Osteoblast (primary cell): ENCODE results near the gene CLEC4G. TPM values are rescaled to one million over a fixed set of nuclear protein-coding genes. Genes with fewer than 3 reads are reported as not detected.

Experiments
- DNase-seq: peaks from one replicate; pipeline ENCODE4 v3.0.0; 2011; ENCODE audit warnings: low spot score, mixed read lengths; ENCODE audit not compliant: insufficient read length; ENCODE audit errors: missing footprints
- H2AFZ ChIP-seq: 2 replicates; pipeline ENCODE4 v1.6.0; 2011; ENCODE audit warnings: mild to moderate bottlenecking, low read length
- H3K27ac ChIP-seq: 2 replicates; pipeline ENCODE4 v1.5.1; 2011; ENCODE audit warnings: mild to moderate bottlenecking, low read depth, low read length, moderate library complexity
- H3K27me3 ChIP-seq: 2 replicates; pipeline ENCODE4 v1.6.0; 2012; ENCODE audit warnings: mild to moderate bottlenecking, control low read depth, inconsistent platforms, low read length, moderate library complexity; ENCODE audit not compliant: insufficient read depth
- H3K36me3 ChIP-seq: 2 replicates; pipeline ENCODE4 v1.5.1; 2011; ENCODE audit warnings: mild to moderate bottlenecking, low read length, control low read depth, moderate library complexity; ENCODE audit not compliant: insufficient read depth
- H3K4me1 ChIP-seq: 2 replicates; pipeline ENCODE4 v1.5.1; 2011; ENCODE audit warnings: mild to moderate bottlenecking, low read length, control low read depth, moderate library complexity; ENCODE audit not compliant: insufficient read depth
- H3K4me2 ChIP-seq: 2 replicates; pipeline ENCODE4 v1.6.0; 2011; ENCODE audit warnings: mild to moderate bottlenecking, low read length; ENCODE audit not compliant: insufficient read depth
- H3K4me3 ChIP-seq: fragments of 200-600 bp; sonication (generic); 3 replicates; pipeline ENCODE4 v1.5.1; 2012; ENCODE audit warnings: mild to moderate bottlenecking, low read length, inconsistent platforms; ENCODE audit not compliant: insufficient read depth
- H3K79me2 ChIP-seq: 2 replicates; pipeline ENCODE4 v1.6.0; 2012; ENCODE audit warnings: mild to moderate bottlenecking, low read length, control low read depth, inconsistent platforms; ENCODE audit not compliant: insufficient read depth
- H3K9me3 ChIP-seq: 2 replicates; pipeline ENCODE4 v1.5.1; 2011; ENCODE audit warnings: low read depth, low read length, control low read depth
- H4K20me1 ChIP-seq: 2 replicates; pipeline ENCODE4 v1.6.0; 2012; ENCODE audit warnings: mild to moderate bottlenecking, low read length, control low read depth; ENCODE audit not compliant: insufficient read depth
- CTCF ChIP-seq: IDR thresholded peaks from 2 replicates; pipeline ENCODE4 v1.5.1; 2011; ENCODE audit warnings: mild to moderate bottlenecking, low read depth, low read length, moderate library complexity; ENCODE audit errors: extremely low read depth
- total RNA-seq: library from RNA; depleted of rRNA; stranded (reverse); fragments of >200 nt; gene quantifications from 2 replicates; pipeline ENCODE4 v1.2.3, GENCODE V29; 2012

CLEC4G gene
- total RNA-seq, 1 donor, result not detected

GRCh38 chr19:7763696-7764095 lies 31.8 kb upstream of the CLEC4G start:
- peaks cover 4% of the 10 kb centered on the region for H3K27me3 ChIP-seq

GRCh38 chr19:7762719-7763293 lies 30.9 kb upstream of the CLEC4G start, which contains the start of gene CLEC4M:
Gene CLEC4M, plus strand, starts transcription at chr19:7763243. Its CDS starts 24 bp downstream, at chr19:7763267.
- H2AFZ ChIP-seq, result no peak within 1 kb of the TSS
- no peak within 1 kb of the TSS for H3K27ac ChIP-seq
- H3K4me3 ChIP-seq, result no peak within 1 kb of the TSS
- no peak within 1 kb of the TSS for H3K4me2 ChIP-seq
- DNase-seq, result no peak
- H3K27me3 ChIP-seq, result peaks cover 4% of the 10 kb centered on the region
- no peaks in the 10 kb centered on the region for H3K4me1 ChIP-seq
- no peaks in the 10 kb centered on the region for H4K20me1 ChIP-seq
- H3K79me2 ChIP-seq, result no peaks in the 10 kb centered on the region
- H3K36me3 ChIP-seq, result no peaks in the 10 kb centered on the region
- TF ChIP-seq CTCF, result no peak
- H3K9me3 ChIP-seq, result no peaks in the 10 kb centered on the region

More at GRCh38 chr19:7763696-7764095, 31.8 kb upstream of the CLEC4G start:
- Histone ChIP-seq H3K9me3 (no peaks in the 10 kb centered on the region), H3K79me2 (no peaks in the 10 kb centered on the region), H3K4me1 (no peaks in the 10 kb centered on the region), H3K4me3 (no peak overlapping the region), H3K27ac (no peak overlapping the region), H2AFZ (no peak overlapping the region), H3K36me3 (no peaks in the 10 kb centered on the region), H3K4me2 (no peak overlapping the region), H4K20me1 (no peaks in the 10 kb centered on the region)
- TF ChIP-seq CTCF, result no peak
- no peak for DNase-seq

GRCh38 chr19:7759156-7759555 lies 27.2 kb upstream of the CLEC4G start:
- no peak overlapping the region for H2AFZ ChIP-seq
- no peak overlapping the region for H3K27ac ChIP-seq
- no peak overlapping the region for H3K4me2 ChIP-seq
- no peak for TF ChIP-seq CTCF
- H3K79me2 ChIP-seq, result no peaks in the 10 kb centered on the region
- H3K4me3 ChIP-seq, result no peak overlapping the region
- H3K4me1 ChIP-seq, result no peaks in the 10 kb centered on the region
- no peaks in the 10 kb centered on the region for H3K9me3 ChIP-seq
- no peak for DNase-seq
- H3K27me3 ChIP-seq, result no peaks in the 10 kb centered on the region
- no peaks in the 10 kb centered on the region for H3K36me3 ChIP-seq
- H4K20me1 ChIP-seq, result no peaks in the 10 kb centered on the region

- TF ChIP-seq CTCF, result no peak
- Histone ChIP-seq H3K4me1 (no peaks in the 10 kb centered on the region), H3K27me3 (no peaks in the 10 kb centered on the region), H3K27ac (no peak overlapping the region), H3K36me3 (no peaks in the 10 kb centered on the region), H3K4me3 (no peak overlapping the region), H3K79me2 (no peaks in the 10 kb centered on the region), H3K9me3 (no peaks in the 10 kb centered on the region), H4K20me1 (no peaks in the 10 kb centered on the region), H2AFZ (no peak overlapping the region), H3K4me2 (no peak overlapping the region)
- DNase-seq, result no peak
Observed at GRCh38 chr19:7757358-7757757, 25.4 kb upstream of the CLEC4G start.
